GM08714 (cell line): ENCODE results near the gene BARHL2.

Source experiments
- H3K4me3 ChIP-seq: fragments of 200-500 bp; sonication (Bioruptor generic); 2 replicates; pipeline ENCODE4 v1.5.1; 2014; ENCODE audit warnings: mild to moderate bottlenecking, low read length, inconsistent platforms
- ZNF274 ChIP-seq: IDR thresholded peaks from 2 replicates; pipeline ENCODE4 v1.6.1; 2012; ENCODE audit warnings: mild to moderate bottlenecking, low read depth, low read length

Gene BARHL2

DNA sequence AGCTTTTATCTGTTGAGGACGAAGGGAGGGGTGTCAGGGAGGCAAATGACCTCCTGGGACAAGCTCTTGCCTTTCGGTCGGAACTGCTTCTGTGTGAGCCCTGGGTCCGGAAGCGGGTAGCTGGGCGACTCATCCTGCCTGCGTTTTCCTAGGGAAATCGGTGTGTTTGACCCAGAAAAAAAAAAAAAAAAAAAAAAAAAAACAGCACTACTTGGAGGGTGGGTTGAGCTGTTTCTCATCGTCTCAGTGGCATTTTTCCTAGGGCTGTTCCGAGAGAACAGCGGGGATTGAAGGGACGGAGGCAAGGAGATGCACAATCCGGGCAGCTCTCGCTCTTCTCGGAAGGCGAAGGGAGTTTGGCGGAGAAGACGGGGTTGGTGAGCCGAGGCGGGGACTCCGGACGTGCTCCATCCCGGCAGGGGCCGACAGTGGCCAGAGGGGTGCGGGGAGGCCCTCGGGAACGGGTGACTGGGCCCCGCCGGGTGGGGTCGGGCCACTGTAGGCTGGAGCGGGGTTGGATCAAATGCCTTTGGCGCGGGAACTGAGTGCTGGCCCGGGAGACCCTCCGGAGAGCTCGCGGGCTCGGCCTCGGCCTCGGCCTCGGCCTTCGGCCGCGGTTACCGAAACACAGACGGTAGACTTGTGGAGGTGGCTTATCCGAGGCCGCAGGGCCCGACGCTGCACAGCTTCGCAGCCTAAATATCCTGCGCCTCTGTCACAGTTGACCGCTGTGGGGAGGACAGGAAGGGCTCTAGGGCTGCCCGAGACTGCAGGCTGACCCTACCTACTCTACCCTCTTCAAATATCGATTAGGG lies 2.4 kb upstream of the BARHL2 start:
- TF ChIP-seq ZNF274 = no peak
- no peak overlapping the region for H3K4me3 ChIP-seq

DNA sequence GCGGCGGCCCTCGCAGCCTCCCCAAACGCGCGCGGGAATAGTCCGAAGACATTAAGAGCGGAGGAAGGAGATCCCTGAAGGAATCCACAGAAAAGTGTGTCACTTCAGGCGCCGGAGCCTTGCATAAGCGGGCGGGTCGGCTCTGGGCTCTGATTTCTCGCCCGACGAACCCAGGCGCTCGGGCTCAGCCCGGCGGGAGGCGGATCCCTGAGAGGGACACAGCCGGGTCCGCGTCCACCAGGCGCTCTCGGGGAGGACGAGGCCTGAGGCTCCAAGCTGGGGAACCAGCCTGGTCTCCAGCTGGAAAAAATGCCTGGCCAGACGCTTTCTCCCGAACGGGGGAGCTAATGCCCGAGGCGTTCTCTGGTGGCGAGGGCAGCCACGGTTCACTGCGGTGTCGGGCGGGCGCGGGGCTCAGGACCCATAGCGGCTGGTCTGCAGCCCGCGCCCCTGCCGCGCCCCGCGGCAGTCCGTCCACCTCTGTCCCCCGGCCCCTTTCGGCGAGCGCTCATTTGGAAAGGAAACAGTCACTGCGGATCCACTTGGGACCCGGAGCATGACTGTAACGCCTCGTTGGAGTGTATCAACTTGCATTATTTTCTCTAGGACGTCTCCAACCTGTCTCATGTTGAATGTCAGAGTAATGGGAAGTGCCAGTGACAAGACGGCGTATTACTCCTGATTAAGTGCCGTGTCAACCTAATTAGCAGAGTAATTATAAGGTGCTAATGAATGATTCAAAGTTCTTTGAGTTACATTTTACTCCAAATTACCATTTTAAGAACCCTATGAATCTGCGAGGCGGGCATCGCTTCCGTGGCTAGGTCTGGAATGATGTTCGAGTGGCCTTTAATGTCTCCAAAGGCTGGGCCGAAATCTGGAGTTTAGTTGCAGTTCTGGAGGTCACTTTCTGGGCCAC lies 1.6 kb upstream of the BARHL2 start:
- peak overlapping the region; percentile 50 for H3K4me3 ChIP-seq
- no peak for TF ChIP-seq ZNF274

DNA sequence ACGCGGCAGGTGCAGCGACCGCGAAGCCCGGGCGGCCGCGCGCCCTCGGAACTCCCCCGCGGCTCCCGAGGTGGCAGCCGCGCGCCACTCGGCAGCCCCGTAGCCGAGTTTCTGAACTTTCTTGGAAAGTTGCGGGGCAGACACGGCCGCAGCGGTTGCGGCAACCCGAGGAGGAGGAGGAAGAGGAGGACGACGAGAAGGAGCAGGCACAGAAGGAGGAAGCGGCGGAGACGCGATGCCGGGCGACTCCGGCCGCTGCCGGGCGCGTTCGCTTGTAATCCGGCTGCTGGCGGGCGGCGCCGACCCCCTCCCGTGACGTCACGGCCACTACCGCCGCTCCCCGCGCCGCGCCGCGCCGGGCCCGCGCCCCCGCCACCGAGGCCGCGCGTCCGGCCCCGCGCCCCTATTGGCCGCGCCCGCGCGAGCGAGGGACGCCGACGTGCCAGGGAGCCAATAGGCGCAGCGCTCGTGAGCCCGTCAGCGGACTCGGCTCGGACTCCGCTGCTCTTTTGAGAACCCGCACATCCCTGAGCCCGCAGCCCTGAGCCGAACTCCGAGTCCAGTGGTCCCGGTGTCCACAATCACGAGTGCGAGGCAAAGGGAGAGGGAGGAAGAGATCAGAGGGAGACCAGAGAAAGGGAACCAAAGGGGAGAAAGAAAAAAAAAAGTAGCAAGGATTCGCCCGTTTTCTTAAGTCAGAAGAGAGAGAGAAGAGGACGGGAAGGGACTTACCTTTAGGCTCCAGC lies 736 bp upstream of the BARHL2 start:
- TF ChIP-seq ZNF274 = no peak
- H3K4me3 ChIP-seq = peak overlapping the region; percentile 50

DNA sequence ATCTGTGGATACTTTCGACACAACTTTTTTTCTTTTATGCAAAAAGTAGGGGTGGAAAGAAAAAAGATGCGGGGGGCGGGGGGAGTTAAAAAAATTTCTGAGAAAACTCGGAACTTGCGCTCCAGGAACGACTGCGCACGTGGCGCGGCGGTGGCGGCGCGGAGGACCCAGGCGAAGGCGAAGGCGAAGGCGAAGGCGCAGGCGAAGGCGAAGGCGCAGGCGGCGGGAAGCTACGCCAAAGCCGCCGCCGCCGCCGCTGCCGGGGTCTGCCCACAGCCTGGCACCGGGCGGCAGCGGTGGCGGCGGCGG lies 208 bp upstream of the BARHL2 start:
- TF ChIP-seq ZNF274 = no peak
- H3K4me3 ChIP-seq = peak overlapping the region; percentile 44; the same call in 1 of the 2 replicates

DNA sequence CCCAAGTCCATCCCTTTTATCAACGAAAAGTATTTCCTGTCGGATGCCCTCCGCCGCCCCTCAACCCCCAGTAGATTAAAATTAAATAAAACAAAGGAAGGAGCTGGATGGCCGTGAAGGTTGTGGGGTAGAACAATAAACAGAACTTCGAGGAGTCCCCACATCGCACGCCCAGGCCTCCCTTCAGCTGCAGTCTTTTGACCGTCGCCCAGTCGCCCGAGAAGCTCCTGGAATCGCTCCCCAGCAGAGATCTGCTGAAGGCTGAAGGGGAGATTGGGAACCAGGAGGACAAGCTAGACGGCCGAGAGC lies 905 bp downstream of the BARHL2 start:
- TF ChIP-seq ZNF274 = no peak
- H3K4me3 ChIP-seq = no peak overlapping the region

DNA sequence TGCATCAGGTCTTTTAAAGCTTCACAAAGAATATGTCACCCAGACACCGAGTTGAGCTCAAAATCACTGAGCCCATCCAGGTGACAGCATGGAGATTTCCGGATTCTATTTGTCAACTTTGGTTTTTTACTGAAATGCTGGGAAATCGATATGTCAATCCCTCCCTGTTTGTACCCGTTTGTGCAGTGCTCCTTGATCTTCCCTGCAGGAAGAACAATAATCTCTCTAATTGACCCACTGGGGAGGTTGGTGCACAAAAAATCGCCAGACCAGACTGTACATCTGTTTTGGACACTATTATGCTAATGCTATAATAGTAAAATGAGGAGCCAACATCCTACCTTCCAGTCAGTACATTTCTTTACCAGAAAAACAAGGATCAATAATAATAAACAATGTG lies 1.8 kb downstream of the BARHL2 start:
- TF ChIP-seq ZNF274 = no peak
- H3K4me3 ChIP-seq = no peak overlapping the region

DNA sequence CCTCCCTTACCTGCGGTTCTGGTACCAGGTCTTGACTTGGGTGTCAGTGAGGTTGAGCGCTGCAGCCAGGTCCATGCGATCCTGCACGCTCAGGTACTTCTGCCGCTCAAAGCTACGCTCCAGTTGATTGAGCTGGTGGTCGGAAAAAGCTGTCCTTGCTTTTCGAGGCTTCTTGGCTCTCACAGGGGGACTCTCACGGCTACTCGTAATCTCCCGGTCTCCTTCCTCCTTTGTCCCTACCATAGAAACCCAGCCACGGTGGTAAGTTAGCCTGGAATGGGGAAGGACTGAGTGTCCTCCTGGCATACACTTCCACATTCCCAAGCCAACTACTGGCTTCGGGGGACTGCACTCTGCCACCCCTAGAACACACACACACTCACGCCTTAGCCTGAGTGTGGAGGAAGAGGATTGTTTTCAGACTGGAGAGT lies 2.6 kb downstream of the BARHL2 start:
- no peak overlapping the region for H3K4me3 ChIP-seq
- TF ChIP-seq ZNF274 = no peak

DNA sequence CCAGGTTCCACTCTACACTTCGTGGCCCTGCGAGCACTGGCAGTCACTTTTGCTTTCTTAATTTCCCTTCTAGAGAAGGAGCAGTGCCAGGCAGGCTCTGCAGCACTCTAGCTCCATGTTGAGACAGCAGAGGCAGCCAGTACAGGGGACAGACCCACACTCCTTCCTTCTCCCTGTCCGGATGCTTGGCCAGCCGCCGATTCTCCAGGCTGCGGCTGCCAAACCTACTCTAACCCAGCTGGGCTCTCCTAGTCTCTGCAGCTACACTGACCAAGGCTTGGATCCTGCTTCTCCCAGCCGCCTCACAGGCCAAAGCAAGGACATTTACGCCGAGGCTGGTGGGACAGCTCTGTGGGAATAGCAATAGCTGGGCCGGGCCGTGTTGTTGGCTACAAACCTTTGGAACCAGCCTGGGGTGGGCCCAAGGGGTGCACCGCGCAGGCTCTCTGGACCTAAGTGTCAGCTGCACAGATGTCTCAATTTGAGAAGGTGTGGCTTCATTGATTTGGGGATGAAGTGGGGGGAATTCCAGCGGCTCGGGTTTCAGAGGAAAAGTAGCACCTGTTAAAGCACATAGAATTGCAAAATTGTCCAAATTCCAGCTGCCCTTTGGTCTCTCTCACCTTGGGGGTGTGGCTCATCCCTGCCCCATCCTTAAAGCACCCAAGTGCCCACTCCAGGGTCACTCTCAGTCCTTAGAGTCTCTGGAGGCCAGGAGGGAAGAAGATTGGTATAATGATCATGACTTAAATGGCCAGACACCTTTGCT lies 3.2 kb downstream of the BARHL2 start:
- no peak overlapping the region for H3K4me3 ChIP-seq
- TF ChIP-seq ZNF274 = no peak

DNA sequence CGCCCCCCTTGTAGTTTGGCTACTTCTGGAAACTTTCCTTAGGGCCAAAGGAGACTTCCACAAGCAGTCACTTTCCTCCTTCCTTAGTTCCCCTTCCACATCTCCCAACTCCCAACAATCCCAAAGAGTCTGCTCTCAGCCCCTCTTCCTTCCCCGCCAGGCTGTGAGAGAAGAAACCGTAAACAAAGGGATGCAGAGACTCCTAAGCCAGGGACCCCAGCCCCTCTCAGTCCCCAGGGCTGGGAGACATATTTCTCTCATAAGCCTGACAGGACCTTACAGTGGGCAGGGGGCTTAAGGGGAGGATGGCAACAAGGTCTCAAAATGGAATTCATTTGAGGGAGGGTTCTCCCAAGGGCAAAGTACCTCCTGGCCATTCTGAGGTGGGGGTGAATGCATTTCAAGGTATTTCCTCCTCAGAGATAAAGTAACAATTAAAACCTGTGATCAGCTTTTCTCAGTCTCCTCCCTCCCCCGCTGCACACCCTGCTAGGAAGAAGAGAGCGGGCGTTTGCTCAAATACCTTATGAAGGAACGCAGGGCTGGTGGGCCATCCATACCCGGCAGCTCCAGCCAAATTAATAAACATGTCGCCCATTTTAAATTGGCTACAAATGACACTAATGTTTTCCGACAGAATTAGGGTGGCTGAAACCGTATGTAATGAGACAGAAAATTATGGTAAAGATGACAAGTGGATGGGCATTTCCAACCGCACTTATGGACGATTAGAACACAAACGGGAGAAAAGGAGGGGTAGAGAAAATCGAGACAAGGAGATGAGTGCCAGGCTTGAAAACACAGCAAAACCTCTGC lies 4.0 kb downstream of the BARHL2 start:
- H3K4me3 ChIP-seq = no peak overlapping the region
- no peak for TF ChIP-seq ZNF274

DNA sequence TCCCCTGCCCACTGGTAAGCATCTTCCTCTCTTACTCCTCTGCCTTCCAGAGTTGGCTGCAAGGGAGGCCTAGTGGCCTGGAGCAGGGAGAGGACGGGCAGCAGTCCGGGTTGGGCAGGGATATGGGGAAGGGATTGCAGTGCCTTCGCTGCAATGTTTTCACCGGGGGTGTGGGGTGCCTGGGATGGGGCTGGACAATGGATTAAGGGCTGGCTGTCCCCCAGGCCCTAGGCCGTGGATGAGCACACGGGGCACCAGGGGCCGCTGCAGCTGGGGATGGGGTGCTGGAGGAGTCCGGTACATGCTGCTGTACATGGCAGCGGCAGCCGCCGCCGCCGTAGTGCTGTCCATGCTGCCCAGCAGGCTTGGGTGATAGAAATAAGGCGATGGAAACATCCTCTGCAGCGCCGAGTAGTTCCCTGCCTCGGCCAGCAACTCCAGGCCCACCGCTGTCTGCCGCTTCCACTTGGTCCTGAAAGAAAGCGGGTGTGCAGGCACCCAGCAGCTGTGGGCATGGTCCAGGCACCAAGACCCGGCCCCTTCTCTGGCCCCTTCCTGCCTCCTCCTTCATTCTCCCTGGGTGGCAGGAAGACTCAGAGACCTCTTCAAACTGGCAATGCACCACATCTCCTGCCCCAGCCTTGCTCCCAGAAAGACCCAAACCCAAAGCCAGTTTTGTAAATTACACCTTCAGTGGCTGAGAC lies 4.8 kb downstream of the BARHL2 start:
- H3K4me3 ChIP-seq = no peak overlapping the region
- TF ChIP-seq ZNF274 = no peak

DNA sequence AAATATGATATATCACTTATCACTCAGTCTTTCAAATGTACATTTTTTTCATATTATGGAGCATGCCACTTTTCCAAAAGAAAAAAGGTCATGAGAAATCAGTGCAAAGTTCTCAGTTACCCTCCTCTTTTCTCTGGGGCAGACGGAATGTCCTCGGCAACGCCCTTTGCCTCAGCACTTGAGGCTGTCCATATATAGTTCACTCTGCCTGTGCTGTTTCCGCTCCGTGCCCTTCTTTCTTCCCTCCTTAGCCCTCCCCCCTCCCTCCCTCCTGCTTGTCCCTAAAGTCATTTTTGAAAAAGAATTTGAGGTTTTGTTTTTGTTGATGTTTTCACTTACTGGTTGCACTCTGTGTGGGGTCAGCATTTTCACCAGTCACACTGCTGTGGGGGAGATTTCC lies 5.4 kb downstream of the BARHL2 start:
- H3K4me3 ChIP-seq = no peak overlapping the region
- TF ChIP-seq ZNF274 = no peak
